Neural cell (in vitro differentiated cells): ENCODE data around the gene MRPL12. TPM values are rescaled to one million over a fixed set of nuclear protein-coding genes. Genes with fewer than 3 reads are reported as not detected.

Experiments
- H2AFZ ChIP-seq: fragments of 200-600, 300-800 bp; sonication (generic), shearing (Covaris generic); 2 replicates; pipeline ENCODE4 v1.6.0; 2014; ENCODE audit warnings: low read depth, mild to moderate bottlenecking, antibody characterized with exemption, low read length, moderate library complexity
- H3F3A ChIP-seq: fragments of 200-600 bp; shearing (Covaris generic); 2 replicates; pipeline ENCODE4 v1.6.1; 2016; ENCODE audit warnings: mild to moderate bottlenecking, moderate library complexity, mixed read lengths, antibody characterized with exemption, low read length; ENCODE audit not compliant: insufficient read depth, poor library complexity, severe bottlenecking
- H3K27ac ChIP-seq: fragments of 200-600, 300-800 bp; sonication (generic), shearing (Covaris generic); 2 replicates; pipeline ENCODE4 v1.5.1; 2014; ENCODE audit warnings: mild to moderate bottlenecking, low read length, moderate library complexity
- H3K27me3 ChIP-seq: fragments of 300-800, 200-600 bp; sonication (generic), shearing (Covaris generic); 2 replicates; pipeline ENCODE4 v1.6.0; 2014; ENCODE audit warnings: mild to moderate bottlenecking, low read depth, low read length, moderate library complexity; ENCODE audit not compliant: insufficient read depth
- H3K36me3 ChIP-seq: fragments of 300-800, 200-600 bp; sonication (generic), shearing (Covaris generic); 2 replicates; pipeline ENCODE4 v1.5.1; 2014; ENCODE audit warnings: mild to moderate bottlenecking, antibody characterized with exemption, low read length, moderate library complexity; ENCODE audit not compliant: insufficient read depth
- H3K4me2 ChIP-seq: fragments of 300-800, 200-600 bp; sonication (generic), shearing (Covaris generic); 2 replicates; pipeline ENCODE4 v1.6.0; 2014; ENCODE audit warnings: mild to moderate bottlenecking, low read length
- H3K4me3 ChIP-seq: fragments of 300-800, 200-600 bp; sonication (generic), shearing (Covaris generic); 2 replicates; pipeline ENCODE4 v1.5.1; 2014; ENCODE audit warnings: mild to moderate bottlenecking, low read length, moderate library complexity
- H3K79me2 ChIP-seq: fragments of 200-600 bp; shearing (Covaris generic); replicated peaks from 2 replicates; pipeline ENCODE4 v1.6.0; 2014; ENCODE audit warnings: mild to moderate bottlenecking, low read length, moderate library complexity; ENCODE audit not compliant: insufficient read depth
- H3K9ac ChIP-seq: fragments of 300-800, 200-600 bp; sonication (generic), shearing (Covaris generic); 2 replicates; pipeline ENCODE4 v1.6.1; 2016; ENCODE audit warnings: mild to moderate bottlenecking, low read length, mixed read lengths
- H3K9me2 ChIP-seq: fragments of 200-600 bp; shearing (Covaris generic); 2 replicates; pipeline ENCODE4 v1.6.1; 2016; ENCODE audit warnings: mild to moderate bottlenecking, low read length, mixed read lengths; ENCODE audit not compliant: insufficient read depth
- H3K9me3 ChIP-seq: fragments of 200-600, 300-800 bp; sonication (generic), shearing (Covaris generic); 2 replicates; pipeline ENCODE4 v1.6.1; 2016; ENCODE audit warnings: mild to moderate bottlenecking, mixed run types, low read length, moderate library complexity, mixed read lengths
- H4K20me1 ChIP-seq: fragments of 200-600 bp; shearing (Covaris generic); 2 replicates; pipeline ENCODE4 v1.6.1; 2016; ENCODE audit warnings: mild to moderate bottlenecking, mixed run types; ENCODE audit not compliant: insufficient read depth
- EP300 ChIP-seq: fragments of 450-650 bp; conservative IDR thresholded peaks from 2 replicates; pipeline ENCODE4 v1.6.1; 2014; ENCODE audit warnings: antibody characterized with exemption, mild to moderate bottlenecking, moderate library complexity; ENCODE audit not compliant: poor library complexity, severe bottlenecking
- EZH2 ChIP-seq: fragments of 200-600, 300-800 bp; shearing (Covaris generic), sonication (generic); IDR thresholded peaks from 2 replicates; pipeline ENCODE4 v1.6.1; 2014; ENCODE audit warnings: antibody characterized with exemption, low read length, borderline replicate concordance, mild to moderate bottlenecking; ENCODE audit not compliant: insufficient read depth, poor library complexity, severe bottlenecking
- MXI1 ChIP-seq: fragments of 450-650 bp; conservative IDR thresholded peaks from 2 replicates; pipeline ENCODE4 v1.6.1; 2014; ENCODE audit warnings: antibody characterized with exemption, mild to moderate bottlenecking; ENCODE audit not compliant: poor library complexity, severe bottlenecking
- POLR2AphosphoS5 ChIP-seq: IDR thresholded peaks from 2 replicates; pipeline ENCODE4 v1.6.1; 2012
- RAD21 ChIP-seq: fragments of 450-650 bp; conservative IDR thresholded peaks from 2 replicates; pipeline ENCODE4 v1.6.1; 2014; ENCODE audit warnings: antibody characterized with exemption, mild to moderate bottlenecking, moderate library complexity
- SMC3 ChIP-seq: fragments of 450-650 bp; conservative IDR thresholded peaks from 2 replicates; pipeline ENCODE4 v1.6.1; 2014; ENCODE audit warnings: antibody characterized with exemption, mild to moderate bottlenecking, moderate library complexity; ENCODE audit not compliant: poor library complexity
- TAF1 ChIP-seq: IDR thresholded peaks from 2 replicates; pipeline ENCODE4 v1.6.1; 2012; ENCODE audit warnings: low read depth
- polyA plus RNA-seq: library from polyadenylated mRNA; depleted of rRNA; stranded (reverse); fragments of >200 nt; gene quantifications from 2 replicates; pipeline ENCODE4 v1.2.3, GENCODE V29; 2014
- TF ChIP-seq, protein P1 (sequence below): fragments of 450-650 bp; IDR thresholded peaks from 2 replicates; pipeline ENCODE4 v1.5.1; 2014; ENCODE audit warnings: antibody characterized with exemption, mild to moderate bottlenecking, moderate library complexity; ENCODE audit not compliant: poor library complexity, severe bottlenecking
- TF ChIP-seq, protein P2 (sequence below): IDR thresholded peaks from 2 replicates; pipeline ENCODE4 v1.6.1; 2012; ENCODE audit warnings: borderline replicate concordance

MRPL12 gene
- polyA plus RNA-seq, 1 donor from 2014 or later: 10.4 TPM

DNA sequence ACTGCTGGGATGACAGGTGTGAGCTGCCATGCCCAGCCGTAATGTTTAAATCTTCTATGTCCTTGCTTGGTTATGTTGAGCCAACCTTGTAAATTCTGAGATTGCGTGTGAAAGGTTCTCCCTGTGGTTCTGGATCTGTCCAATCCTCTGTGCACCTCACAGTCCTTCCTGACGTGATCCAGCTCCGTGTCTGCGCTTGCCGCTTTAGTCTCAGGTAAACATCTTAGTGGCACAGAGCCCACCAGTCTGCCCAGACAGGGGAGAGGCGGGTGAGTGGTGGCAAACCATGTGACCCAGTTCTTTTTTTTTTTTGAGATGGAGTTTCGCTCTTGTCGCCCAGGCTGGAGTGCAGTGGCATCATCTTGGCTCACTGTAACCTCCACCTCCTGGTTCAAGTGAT is 22.8 kb downstream of the MRPL12 start:
- Histone ChIP-seq H3K27me3 (no peaks in the 10 kb centered on the region), H4K20me1 (no peaks in the 10 kb centered on the region), H3F3A (no peaks in the 10 kb centered on the region), H3K4me3 (no peak overlapping the region), H3K9ac (no peak overlapping the region), H3K79me2 (no peaks in the 10 kb centered on the region), H3K4me2 (no peak overlapping the region), H3K36me3 (no peaks in the 10 kb centered on the region), H3K9me3 (no peaks in the 10 kb centered on the region), H3K9me2 (no peaks in the 10 kb centered on the region), H2AFZ (no peak overlapping the region), H3K27ac (no peak overlapping the region)
- no peak for TF ChIP-seq SMC3
- TF ChIP-seq EP300: no peak
- no peak for TF ChIP-seq MXI1
- TF ChIP-seq, protein P1, sequence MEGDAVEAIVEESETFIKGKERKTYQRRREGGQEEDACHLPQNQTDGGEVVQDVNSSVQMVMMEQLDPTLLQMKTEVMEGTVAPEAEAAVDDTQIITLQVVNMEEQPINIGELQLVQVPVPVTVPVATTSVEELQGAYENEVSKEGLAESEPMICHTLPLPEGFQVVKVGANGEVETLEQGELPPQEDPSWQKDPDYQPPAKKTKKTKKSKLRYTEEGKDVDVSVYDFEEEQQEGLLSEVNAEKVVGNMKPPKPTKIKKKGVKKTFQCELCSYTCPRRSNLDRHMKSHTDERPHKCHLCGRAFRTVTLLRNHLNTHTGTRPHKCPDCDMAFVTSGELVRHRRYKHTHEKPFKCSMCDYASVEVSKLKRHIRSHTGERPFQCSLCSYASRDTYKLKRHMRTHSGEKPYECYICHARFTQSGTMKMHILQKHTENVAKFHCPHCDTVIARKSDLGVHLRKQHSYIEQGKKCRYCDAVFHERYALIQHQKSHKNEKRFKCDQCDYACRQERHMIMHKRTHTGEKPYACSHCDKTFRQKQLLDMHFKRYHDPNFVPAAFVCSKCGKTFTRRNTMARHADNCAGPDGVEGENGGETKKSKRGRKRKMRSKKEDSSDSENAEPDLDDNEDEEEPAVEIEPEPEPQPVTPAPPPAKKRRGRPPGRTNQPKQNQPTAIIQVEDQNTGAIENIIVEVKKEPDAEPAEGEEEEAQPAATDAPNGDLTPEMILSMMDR: no peak
- TF ChIP-seq, protein P2, sequence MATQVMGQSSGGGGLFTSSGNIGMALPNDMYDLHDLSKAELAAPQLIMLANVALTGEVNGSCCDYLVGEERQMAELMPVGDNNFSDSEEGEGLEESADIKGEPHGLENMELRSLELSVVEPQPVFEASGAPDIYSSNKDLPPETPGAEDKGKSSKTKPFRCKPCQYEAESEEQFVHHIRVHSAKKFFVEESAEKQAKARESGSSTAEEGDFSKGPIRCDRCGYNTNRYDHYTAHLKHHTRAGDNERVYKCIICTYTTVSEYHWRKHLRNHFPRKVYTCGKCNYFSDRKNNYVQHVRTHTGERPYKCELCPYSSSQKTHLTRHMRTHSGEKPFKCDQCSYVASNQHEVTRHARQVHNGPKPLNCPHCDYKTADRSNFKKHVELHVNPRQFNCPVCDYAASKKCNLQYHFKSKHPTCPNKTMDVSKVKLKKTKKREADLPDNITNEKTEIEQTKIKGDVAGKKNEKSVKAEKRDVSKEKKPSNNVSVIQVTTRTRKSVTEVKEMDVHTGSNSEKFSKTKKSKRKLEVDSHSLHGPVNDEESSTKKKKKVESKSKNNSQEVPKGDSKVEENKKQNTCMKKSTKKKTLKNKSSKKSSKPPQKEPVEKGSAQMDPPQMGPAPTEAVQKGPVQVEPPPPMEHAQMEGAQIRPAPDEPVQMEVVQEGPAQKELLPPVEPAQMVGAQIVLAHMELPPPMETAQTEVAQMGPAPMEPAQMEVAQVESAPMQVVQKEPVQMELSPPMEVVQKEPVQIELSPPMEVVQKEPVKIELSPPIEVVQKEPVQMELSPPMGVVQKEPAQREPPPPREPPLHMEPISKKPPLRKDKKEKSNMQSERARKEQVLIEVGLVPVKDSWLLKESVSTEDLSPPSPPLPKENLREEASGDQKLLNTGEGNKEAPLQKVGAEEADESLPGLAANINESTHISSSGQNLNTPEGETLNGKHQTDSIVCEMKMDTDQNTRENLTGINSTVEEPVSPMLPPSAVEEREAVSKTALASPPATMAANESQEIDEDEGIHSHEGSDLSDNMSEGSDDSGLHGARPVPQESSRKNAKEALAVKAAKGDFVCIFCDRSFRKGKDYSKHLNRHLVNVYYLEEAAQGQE: no peak
- no peak for TF ChIP-seq TAF1
- no peak for TF ChIP-seq EZH2
- TF ChIP-seq POLR2AphosphoS5: no peak

DNA sequence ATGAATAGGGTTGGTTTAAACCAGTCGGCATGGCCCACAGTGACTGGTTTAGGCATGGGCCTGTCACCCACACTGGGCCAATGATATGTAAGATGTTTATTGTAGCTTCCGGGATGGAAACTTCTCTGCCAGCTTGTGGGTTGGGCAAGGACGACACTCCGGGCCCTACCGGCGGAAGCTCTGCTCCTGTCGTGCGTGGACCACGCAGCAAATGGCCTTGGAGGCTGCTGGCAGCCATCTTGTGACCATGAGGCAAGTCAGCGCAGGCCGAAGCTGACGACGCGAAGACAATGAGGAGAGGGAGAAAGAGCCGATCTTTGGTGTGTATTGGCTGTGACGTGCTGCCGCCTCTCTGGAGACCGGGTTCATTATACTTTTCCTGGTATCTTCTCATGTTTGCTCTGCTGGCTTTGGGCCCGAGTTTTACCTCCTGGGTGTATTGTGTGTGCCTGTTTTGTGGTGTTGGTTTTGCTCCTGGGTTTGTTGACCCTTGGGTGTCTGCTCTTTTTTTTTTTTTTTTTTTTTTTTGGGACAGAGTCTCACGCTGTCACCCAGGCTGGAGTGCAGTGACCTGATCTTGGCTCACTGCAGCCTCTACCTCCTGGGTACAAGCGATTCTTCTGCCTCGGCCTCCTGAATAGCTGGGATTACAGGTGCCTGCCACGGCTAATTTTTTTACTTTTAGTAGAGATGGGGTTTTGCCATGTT is 24.3 kb downstream of the MRPL12 start:
- H3K27me3 ChIP-seq: no peaks in the 10 kb centered on the region
- H3F3A ChIP-seq: no peaks in the 10 kb centered on the region
- no peak overlapping the region for H3K27ac ChIP-seq
- H2AFZ ChIP-seq: no peak overlapping the region
- no peaks in the 10 kb centered on the region for H3K79me2 ChIP-seq
- TF ChIP-seq RAD21: no peak
- no peak for TF ChIP-seq POLR2AphosphoS5
- H3K4me3 ChIP-seq: no peak overlapping the region
- H3K36me3 ChIP-seq: no peaks in the 10 kb centered on the region
- H3K9me2 ChIP-seq: no peaks in the 10 kb centered on the region
- no peaks in the 10 kb centered on the region for H3K9me3 ChIP-seq
- H4K20me1 ChIP-seq: no peaks in the 10 kb centered on the region
- H3K9ac ChIP-seq: no peak overlapping the region
- no peak overlapping the region for H3K4me2 ChIP-seq
